Activated T-helper 17 cell treated with anti-CD3 and anti-CD28 coated beads, Interleukin-2, amount 50 U/mL, for 72 hours (primary cell): ENCODE results near the gene HSCB. TPM values are rescaled to one million over a fixed set of nuclear protein-coding genes. Genes with fewer than 3 reads are reported as not detected.
"Not testable (repeated sequence)": the region's sequence is repeated elsewhere in the genome, so short reads cannot be mapped to it uniquely, and the experiment has no call there.

Source experiments
- ATAC-seq: fragments of 150-1000 bp; cut with Tn5 transposase; replicated peaks from 2 replicates; pipeline ENCODE4 v1.10.0; 2021; ENCODE audit warnings: mild to moderate bottlenecking, moderate library complexity
- H3K27ac Mint-ChIP-seq: one replicate; pipeline ENCODE4 v1.8.0; 2022; ENCODE audit warnings: mixed read lengths
- H3K27me3 Mint-ChIP-seq: one replicate; pipeline ENCODE4 v1.8.0; 2022; ENCODE audit warnings: mixed read lengths
- H3K36me3 Mint-ChIP-seq: one replicate; pipeline ENCODE4 v1.8.0; 2022; ENCODE audit warnings: low read depth, mild to moderate bottlenecking, mixed read lengths
- H3K4me1 Mint-ChIP-seq: one replicate; pipeline ENCODE4 v1.8.0; 2022; ENCODE audit warnings: mixed read lengths
- H3K4me3 Mint-ChIP-seq: one replicate; pipeline ENCODE4 v1.8.0; 2022; ENCODE audit warnings: mild to moderate bottlenecking, mixed read lengths
- H3K9me3 Mint-ChIP-seq: one replicate; pipeline ENCODE4 v1.8.0; 2022; ENCODE audit warnings: mixed read lengths
- total RNA-seq, 2 donors: library from RNA; stranded (reverse); gene quantifications; one replicate each; pipeline ENCODE4 v1.2.3, GENCODE V29; 2022

The HSCB gene
- total RNA-seq, 2 donors from 2014 or later, result 18.9 to 20.3 TPM

DNA sequence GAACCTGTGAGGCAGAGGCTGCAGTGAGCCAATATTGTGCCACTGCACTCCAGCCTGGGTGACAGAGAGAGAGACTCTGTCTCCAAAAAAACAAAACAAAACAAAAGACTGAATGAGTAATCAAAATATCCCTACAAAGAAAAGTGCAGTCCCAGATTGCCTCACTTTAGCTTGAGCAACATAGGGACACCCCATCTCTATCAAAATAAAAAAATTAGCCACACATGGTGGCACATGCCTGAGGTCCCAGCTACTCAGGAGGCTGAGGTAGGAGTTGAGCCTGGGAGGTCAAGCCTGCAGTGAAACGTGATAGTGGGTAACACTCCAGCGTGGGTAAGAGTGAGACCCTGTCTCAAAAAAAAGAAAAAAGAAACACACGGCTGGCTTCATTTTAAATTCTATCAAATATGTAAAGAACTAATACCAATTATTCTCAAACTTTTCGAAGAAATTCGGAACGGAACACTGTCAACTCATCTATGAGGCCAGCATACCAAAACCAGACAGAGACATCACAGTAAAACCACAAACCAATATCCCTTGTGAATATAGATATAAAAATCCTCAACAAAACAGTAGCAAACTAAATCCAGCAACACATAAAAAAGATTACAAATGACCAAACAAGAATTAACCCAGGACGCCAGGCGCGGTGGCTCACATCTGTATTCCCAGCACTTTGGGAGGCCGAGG is 13.1 kb upstream of the HSCB start:
- no peak for ATAC-seq
- Mint-ChIP-seq H3K9me3 (no peaks in the 10 kb centered on the region), H3K27me3 (no peaks in the 10 kb centered on the region), H3K4me1 (no peaks in the 10 kb centered on the region), H3K36me3 (peaks cover 47% of the 10 kb centered on the region), H3K27ac (no peak overlapping the region), H3K4me3 (no peak overlapping the region)

DNA sequence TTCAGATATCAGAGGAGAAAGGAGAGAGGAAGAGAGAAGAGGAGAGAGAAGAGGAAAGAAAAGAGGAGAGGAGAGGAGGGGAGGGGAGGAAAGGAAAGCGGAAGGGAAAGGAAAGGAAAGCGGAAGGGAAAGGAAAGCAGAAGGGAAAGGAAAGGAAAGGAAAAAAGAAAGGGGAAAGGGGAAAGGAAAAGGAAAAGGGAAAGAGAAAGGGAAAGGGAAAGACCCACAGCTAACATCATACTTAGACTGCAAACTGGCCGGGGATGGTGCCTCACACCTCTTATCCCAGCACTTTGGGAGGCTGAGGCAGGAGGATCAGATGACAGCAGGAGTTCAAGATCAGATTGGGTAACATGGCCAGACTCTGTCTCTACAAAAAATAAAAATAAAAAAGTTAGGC is 11.7 kb upstream of the HSCB start:
- Mint-ChIP-seq H3K9me3 (no peaks in the 10 kb centered on the region), H3K4me3 (no peak overlapping the region), H3K27me3 (no peaks in the 10 kb centered on the region), H3K27ac (no peak overlapping the region), H3K36me3 (peaks cover 45% of the 10 kb centered on the region), H3K4me1 (no peaks in the 10 kb centered on the region)
- ATAC-seq, result no peak

DNA sequence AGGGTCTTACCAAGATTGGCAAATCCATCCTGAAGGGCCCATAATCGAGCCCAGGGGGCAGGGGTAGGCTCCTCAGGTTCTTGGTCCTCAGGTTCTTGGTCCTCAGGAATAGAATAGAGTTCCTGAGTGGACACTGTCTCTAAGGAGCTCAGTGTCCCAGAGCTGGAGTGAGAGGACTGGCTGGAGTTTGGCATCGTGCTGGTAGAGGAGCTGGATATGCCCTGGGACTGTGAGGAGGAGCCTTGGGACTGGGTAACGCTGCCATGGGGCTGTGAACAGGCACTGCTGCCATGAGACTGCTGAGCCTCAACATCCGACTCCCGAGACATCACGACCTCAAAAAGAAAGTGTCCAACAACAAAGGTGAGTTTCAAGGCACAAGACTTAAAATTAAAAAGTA is 7.4 kb upstream of the HSCB start:
- Mint-ChIP-seq H3K27me3 (no peaks in the 10 kb centered on the region), H3K36me3 (peaks cover 27% of the 10 kb centered on the region), H3K4me3 (no peak overlapping the region), H3K9me3 (no peaks in the 10 kb centered on the region), H3K4me1 (no peaks in the 10 kb centered on the region), H3K27ac (no peak overlapping the region)
- ATAC-seq, result no peak

DNA sequence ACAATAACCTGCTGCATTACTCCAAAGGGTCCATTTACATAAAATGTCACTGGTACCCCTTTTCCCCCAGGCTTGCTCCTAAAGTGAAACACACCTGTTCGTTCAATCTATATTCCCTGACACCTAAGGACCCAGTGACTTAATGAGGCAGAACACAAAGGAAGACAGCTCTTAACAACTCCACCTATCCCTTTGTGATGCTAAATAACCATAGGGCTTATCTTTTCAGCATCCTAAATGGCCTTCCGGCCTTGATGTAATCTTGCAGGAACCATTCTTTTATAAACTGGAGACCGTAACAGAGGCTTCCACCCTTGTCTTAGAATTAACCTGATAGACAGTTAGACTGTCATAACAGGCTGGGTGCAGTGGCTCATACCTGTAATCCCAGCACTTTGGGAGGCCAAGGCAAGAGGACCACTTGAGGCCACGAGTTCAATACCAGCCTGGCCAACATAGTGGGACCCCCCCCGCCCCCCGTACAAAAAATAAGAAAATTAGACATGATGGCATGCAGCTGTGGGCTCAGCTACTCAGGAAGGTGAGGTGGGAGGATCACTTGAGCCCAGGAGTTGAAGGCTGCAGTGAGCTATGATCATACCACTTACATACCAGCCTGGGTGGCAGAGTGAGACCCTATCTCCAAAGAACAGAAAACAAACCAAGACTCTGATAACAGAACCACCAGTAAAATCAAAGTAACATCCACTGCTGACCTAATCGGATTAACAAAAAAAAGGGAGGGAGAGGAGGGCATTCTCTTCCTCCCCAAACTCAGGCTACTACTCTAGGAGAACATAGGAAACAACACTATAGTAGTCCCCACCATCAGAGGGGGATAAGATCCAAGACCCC is 5.3 kb upstream of the HSCB start:
- Mint-ChIP-seq H3K9me3 (no peaks in the 10 kb centered on the region), H3K4me1 (no peaks in the 10 kb centered on the region), H3K27ac (no peak overlapping the region), H3K4me3 (no peak overlapping the region), H3K27me3 (no peaks in the 10 kb centered on the region), H3K36me3 (peaks cover 27% of the 10 kb centered on the region)
- ATAC-seq, result no peak

DNA sequence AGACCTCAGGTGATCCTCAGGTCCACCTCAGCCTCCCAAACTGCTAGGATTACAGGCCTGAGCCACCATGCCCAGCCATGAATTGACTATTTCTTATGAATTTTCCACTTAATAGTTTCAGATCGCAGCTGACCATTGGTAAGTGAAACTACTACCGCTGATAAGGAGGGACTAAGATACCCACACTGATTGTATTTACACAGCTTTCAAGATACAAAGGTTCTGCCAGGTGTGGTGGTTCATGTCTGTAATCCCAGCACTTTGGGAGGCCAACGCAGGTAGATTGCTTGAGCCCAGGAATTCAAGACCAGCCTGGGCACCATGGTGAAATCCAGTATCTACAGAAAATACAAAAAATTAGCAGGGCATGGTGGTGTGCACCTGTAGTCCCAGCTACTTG is 4.1 kb upstream of the HSCB start:
- Mint-ChIP-seq H3K36me3 (peaks cover 32% of the 10 kb centered on the region), H3K4me3 (no peak overlapping the region), H3K27ac (no peak overlapping the region), H3K4me1 (peaks cover 5% of the 10 kb centered on the region), H3K9me3 (no peaks in the 10 kb centered on the region), H3K27me3 (no peaks in the 10 kb centered on the region)
- ATAC-seq, result no peak

DNA sequence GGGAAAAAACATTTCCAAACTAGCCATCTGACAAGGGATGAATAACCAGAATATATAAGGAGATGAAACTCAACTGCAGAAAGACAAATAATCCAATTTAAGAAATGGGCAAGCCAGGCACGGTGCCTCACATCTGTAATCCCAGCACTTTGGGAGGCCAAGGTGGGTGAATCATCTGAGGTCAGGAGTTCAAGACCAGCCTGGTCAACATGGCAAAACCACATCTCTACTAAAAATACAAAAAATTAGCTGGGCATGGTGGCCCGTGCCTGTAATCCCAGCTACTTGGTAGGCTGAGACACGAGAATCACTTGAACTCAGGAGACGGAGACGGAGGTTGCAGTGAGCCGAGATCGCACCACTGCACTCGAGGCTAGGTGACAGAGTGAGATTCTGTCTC is 3.0 kb upstream of the HSCB start:
- not testable (repeated sequence) for H3K27ac Mint-ChIP-seq

DNA sequence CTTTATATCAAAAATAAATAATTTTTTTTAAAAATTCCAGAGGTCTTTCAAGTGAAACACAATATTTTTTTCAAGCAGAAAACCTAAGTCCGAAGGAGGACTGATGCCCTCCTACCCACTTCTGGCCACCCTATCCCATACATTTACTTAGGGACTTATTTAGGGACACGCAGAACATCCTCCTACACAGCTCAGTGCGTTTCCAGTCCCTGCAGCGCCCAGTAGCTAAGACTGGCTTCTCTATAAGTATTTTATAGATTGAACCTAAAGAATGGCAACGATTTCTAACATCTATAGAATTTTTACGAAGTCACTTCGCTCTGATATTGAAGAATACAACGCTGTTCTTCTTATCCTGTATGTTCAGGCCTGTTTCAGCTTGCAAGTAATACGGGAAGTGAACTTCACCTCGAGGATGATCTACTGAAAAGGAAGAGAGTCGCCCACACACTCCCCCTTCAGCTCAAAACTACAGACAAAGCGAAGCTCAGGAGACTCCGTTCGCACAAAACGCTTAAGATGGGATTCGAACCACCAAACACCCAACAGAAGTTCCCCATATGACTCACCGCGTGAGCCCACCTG is 547 bp upstream of the HSCB start:
- no peaks in the 10 kb centered on the region for H3K27me3 Mint-ChIP-seq
- H3K9me3 Mint-ChIP-seq, result no peaks in the 10 kb centered on the region

More for the DNA sequence above, 3.0 kb upstream of the HSCB start:
- H3K4me3 Mint-ChIP-seq, H3K27me3 Mint-ChIP-seq, ATAC-seq, H3K9me3 Mint-ChIP-seq: not testable (repeated sequence)
- Mint-ChIP-seq H3K4me1 (peaks cover 15% of the 10 kb centered on the region), H3K36me3 (peaks cover 29% of the 10 kb centered on the region)

DNA sequence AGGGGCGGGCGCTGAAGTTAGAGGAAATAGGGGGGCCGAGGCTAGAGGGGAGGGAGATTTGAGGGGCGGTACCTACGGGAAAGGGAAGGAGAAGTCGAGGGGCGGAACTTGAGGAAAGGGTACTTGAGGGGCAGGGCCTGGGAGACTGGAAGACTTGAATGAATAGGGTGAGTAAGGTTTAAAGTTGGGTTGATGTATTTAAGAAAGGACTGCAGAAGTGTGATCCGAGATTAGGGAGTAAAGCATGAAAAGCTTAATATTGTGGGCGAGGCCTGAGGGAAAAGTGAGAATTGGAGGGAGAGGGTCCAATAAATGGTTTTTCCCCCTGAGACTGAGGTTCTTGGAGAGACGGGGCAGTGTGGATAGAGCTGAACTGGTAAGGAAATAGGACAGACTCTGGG is 723 bp downstream of the HSCB start:
- no peak for ATAC-seq
- no peaks in the 10 kb centered on the region for H3K9me3 Mint-ChIP-seq
- H3K4me1 Mint-ChIP-seq, result peaks cover 15% of the 10 kb centered on the region
- H3K27me3 Mint-ChIP-seq, result no peaks in the 10 kb centered on the region
- peak overlapping the region; percentile 90 for H3K4me3 Mint-ChIP-seq
- H3K27ac Mint-ChIP-seq, result peak overlapping the region; percentile 87
- H3K36me3 Mint-ChIP-seq, result peaks cover 56% of the 10 kb centered on the region

More for the DNA sequence above, 547 bp upstream of the HSCB start:
- ATAC-seq, result no peak
- Mint-ChIP-seq H3K27ac (peak overlapping the region; percentile 87), H3K4me3 (peak overlapping the region; percentile 90), H3K36me3 (peaks cover 43% of the 10 kb centered on the region), H3K4me1 (peaks cover 15% of the 10 kb centered on the region)

DNA sequence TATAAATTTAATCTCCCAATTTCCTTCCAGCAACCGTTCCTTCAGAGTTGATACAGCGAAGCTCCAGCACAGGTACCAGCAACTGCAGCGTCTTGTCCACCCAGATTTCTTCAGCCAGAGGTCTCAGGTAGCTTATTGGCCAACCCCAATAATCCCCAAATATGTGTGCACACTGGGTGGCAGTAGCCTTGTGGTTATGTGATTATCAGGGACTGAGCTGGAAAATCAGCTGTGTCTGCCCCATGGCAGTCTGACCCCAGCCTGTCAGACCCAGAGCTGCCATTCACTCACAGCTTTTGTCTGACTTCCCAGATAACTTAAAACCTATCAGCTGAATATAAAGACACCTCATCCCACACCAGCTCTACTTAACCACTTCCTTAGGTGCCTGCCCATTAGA is 2.0 kb downstream of the HSCB start:
- H3K27ac Mint-ChIP-seq, result no peak overlapping the region
- no peaks in the 10 kb centered on the region for H3K27me3 Mint-ChIP-seq
- H3K36me3 Mint-ChIP-seq, result peaks cover 69% of the 10 kb centered on the region
- peak overlapping the region; percentile 90 for H3K4me3 Mint-ChIP-seq
- H3K9me3 Mint-ChIP-seq, result no peaks in the 10 kb centered on the region
- no peak for ATAC-seq
- H3K4me1 Mint-ChIP-seq, result peaks cover 15% of the 10 kb centered on the region

DNA sequence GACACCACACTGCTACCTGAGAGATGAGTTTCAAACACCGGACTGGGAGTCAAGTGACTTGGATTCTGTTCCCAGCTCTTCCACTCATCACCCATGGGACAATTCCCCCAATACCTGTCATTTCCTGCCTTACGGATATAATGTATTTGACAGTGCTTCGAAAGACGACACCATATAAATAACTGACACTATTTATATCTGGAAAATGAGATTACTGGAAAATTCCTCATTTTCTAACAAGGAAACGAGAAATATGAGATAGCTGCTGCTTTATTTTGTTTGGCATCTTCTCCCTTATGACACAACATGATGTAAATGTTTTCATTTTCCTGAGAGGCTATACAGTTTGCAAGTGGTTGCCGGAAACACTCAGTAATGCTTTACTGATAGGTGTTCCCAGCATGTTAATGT is 8.6 kb downstream of the HSCB start:
- H3K27me3 Mint-ChIP-seq, result no peaks in the 10 kb centered on the region
- no peak overlapping the region for H3K4me3 Mint-ChIP-seq
- H3K27ac Mint-ChIP-seq, result no peak overlapping the region
- H3K4me1 Mint-ChIP-seq, result peaks cover 8% of the 10 kb centered on the region
- H3K36me3 Mint-ChIP-seq, result peaks cover 65% of the 10 kb centered on the region
- ATAC-seq, result no peak
- H3K9me3 Mint-ChIP-seq, result no peaks in the 10 kb centered on the region

DNA sequence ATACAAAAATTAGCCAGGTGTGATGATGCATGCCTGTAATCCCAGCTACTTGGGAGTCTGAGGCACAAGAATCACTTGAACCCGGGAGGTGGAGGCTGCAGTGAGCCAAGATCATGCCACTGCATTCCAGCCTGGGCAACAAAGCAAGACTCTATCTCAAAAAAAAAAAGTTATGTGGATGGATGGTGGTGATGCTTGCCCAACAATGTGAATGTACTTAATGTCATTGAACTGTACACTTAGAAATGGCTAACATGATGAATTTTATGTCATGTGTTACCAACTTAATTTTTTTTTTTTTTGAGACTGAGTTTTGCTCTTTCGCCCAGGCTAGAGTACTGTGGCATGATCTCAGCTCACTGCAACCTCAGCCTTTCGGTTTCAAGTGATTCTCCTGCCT is 12.7 kb downstream of the HSCB start:
- H3K4me3 Mint-ChIP-seq, result not testable (repeated sequence)
- peaks cover 25% of the 10 kb centered on the region for H3K36me3 Mint-ChIP-seq

DNA sequence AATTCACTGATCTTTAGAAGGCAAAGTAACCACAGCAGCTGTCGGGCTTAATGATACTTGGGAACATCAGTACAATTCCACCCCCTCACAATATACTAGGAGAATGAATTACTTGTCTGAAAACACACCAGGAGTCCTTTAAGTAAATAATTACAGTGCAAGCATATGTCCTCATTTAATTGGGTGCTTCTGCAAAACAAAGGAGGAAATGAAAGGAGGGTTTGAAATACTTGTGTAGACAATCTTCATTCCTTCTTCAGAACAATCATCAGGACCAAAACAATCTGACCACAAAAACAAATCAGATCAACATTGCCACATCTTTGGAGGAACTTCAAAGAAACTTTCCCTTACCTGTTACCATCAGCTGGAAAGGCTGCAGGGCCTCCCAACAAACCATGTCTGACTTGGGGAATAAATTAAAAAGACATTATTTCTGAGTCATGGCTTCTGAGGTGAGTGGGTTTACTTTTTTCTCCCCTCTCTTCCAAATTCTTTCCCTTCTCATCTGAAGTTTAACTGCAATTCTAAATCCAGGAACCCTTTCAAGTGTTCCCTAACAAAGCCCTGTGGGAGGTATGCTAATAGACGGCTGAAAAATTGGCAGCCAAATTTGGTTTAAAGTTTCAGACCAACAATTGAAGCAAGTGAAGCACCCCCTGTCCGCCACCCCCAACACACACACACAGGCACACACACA is 18.2 kb downstream of the HSCB start:
- no peaks in the 10 kb centered on the region for H3K27me3 Mint-ChIP-seq
- H3K4me1 Mint-ChIP-seq, result no peaks in the 10 kb centered on the region
- ATAC-seq, result no peak
- H3K9me3 Mint-ChIP-seq, result no peaks in the 10 kb centered on the region
- no peak overlapping the region for H3K27ac Mint-ChIP-seq
- H3K36me3 Mint-ChIP-seq, result no peaks in the 10 kb centered on the region
- H3K4me3 Mint-ChIP-seq, result no peak overlapping the region

More for the DNA sequence above, 12.7 kb downstream of the HSCB start:
- not testable (repeated sequence) for H3K27me3 Mint-ChIP-seq, ATAC-seq, H3K27ac Mint-ChIP-seq, H3K9me3 Mint-ChIP-seq, H3K4me1 Mint-ChIP-seq

DNA sequence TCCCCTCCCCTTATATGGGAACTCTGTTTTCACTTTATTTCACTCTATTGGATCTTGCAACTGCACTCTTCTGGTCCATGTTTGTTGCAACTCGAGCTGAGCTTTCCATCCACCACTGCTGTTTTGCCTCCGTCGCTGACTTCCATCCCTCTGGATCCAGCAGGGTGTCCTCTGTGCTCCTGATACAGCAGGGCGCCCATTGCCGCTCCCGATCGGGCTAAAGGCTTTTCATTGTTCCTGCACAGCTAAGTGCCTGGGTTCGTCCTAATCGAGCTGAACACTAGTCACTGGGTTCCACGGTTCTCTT is 19.6 kb downstream of the HSCB start:
- Mint-ChIP-seq H3K27me3 (no peaks in the 10 kb centered on the region), H3K27ac (no peak overlapping the region), H3K4me1 (no peaks in the 10 kb centered on the region), H3K4me3 (no peak overlapping the region), H3K36me3 (no peaks in the 10 kb centered on the region), H3K9me3 (no peaks in the 10 kb centered on the region)
- ATAC-seq, result no peak

DNA sequence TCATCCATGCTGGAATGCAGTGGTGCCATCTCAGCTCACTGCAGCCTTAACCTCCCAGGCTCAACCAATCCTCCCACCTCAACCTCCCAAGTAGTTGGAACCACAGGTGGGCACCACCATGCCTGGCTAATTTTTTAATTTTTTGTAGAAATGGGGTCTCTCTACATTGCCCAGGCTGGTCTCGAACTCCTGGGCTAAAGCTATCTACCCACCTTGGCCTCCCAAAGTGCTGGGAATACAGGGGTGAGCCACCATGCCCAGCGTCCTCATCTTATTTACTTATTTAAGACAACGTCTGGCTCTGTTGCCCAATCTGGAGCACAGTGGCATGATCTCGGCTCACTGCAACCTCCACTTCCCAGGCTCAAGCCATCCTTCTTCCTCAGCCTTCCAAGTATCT is 20.2 kb downstream of the HSCB start:
- not testable (repeated sequence) for H3K27me3 Mint-ChIP-seq, H3K36me3 Mint-ChIP-seq, H3K4me1 Mint-ChIP-seq, H3K27ac Mint-ChIP-seq, H3K9me3 Mint-ChIP-seq, ATAC-seq, H3K4me3 Mint-ChIP-seq
